Mesodermal cell (in vitro differentiated cells): Measurements from ENCODE around the gene TRPM1.

ENCODE experiments used
- H3K27ac ChIP-seq: 2 replicates; pipeline ENCODE4 v1.7.0; 2013; ENCODE audit warnings: mild to moderate bottlenecking, low read depth, low read length, moderate library complexity; ENCODE audit not compliant: severe bottlenecking
- H3K36me3 ChIP-seq: 2 replicates; pipeline ENCODE4 v1.7.1; 2013; ENCODE audit warnings: mild to moderate bottlenecking, low read length, moderate library complexity; ENCODE audit not compliant: control insufficient read depth, insufficient read depth
- H3K4me1 ChIP-seq: one replicate; pipeline ENCODE4 v1.7.1; 2013; ENCODE audit warnings: mild to moderate bottlenecking, low read length; ENCODE audit not compliant: insufficient read depth, control insufficient read depth, poor library complexity, severe bottlenecking
- H3K4me3 ChIP-seq: 2 replicates; pipeline ENCODE4 v1.7.0; 2013; ENCODE audit warnings: low read length, control low read depth, mild to moderate bottlenecking; ENCODE audit not compliant: insufficient read depth, poor library complexity, severe bottlenecking; ENCODE audit errors: extremely low read depth
- H3K9me3 ChIP-seq: 2 replicates; pipeline ENCODE4 v1.7.1; 2013; ENCODE audit warnings: mild to moderate bottlenecking, low read length, moderate library complexity; ENCODE audit not compliant: control insufficient read depth
- WGBS, 2 experiments: methylation state at CpG; one replicate each; pipeline ENCODE4 v1.1.5; 2013; ENCODE audit warnings: missing lambda C conversion rate in 2 of 2; ENCODE audit not compliant: insufficient coverage in 2 of 2; 5-methylcytosine and 5-hydroxymethylcytosine counted together

Gene TRPM1

DNA sequence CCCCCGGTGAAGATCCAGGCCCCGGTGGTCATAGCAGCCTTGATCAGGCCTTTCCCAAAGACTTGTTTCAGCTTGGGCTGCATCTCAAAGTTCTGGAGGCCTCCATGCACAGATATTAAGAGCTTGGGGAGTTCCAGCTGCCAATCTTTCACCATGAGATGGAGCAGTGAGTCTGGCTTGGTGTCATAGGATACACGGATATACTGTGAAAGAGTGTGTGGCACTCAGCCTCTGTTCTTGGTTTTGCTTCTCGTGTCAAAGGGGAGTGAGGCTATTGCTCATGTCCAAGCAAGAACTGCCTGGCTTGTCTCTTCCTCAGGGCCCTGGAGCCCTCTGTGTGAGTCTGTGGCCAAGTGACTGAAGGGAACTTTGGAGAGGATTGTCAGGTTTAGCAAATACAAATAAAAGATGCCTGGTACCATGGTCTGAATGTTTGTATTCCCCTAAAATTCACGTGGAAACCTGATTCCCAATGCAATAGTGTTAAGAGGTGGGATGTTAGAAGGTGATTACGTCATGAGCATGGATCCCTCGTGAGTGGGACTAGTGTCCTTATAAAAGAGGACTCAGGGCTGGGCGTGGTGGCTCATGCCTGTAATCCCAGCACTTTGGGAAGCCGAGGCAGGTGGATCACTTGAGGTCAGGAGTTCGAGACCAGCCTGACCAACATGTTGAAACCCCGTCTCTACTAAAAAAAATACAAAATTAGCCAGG is 33.5 kb downstream of the TRPM1 start:
- H3K4me3 ChIP-seq = no peak overlapping the region
- WGBS, 2 experiments = 92 to 93% methylated on average over 9 to 11 of the region's 11 CpGs
- no peaks in the 10 kb centered on the region for H3K9me3 ChIP-seq
- no peaks in the 10 kb centered on the region for H3K4me1 ChIP-seq
- H3K27ac ChIP-seq = no peak overlapping the region
- H3K36me3 ChIP-seq = no peaks in the 10 kb centered on the region

DNA sequence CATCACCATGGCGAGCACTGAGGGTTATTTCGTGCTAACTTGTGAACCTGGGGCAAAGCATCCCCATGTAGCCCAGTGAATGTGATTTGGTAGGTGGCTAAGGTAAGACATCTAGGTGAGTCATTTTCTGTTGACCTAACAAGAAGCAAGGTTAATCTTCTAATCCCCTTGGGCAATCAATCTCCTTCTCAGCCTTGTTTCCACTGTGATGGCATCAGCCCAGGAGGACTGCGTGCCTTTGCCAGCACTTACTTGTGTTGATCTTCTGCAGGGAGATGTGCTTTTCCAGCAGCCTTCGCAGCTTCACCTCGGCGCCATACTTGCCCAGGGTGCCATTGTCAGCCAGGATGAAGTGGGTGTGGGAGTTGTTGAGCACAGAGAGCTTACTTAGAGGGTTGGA is 35.7 kb downstream of the TRPM1 start:
- H3K4me1 ChIP-seq = no peaks in the 10 kb centered on the region
- WGBS, 2 experiments = 78 to 88% methylated on average over 6 of the region's 6 CpGs
- H3K27ac ChIP-seq = no peak overlapping the region
- H3K9me3 ChIP-seq = no peaks in the 10 kb centered on the region
- no peaks in the 10 kb centered on the region for H3K36me3 ChIP-seq
- H3K4me3 ChIP-seq = no peak overlapping the region

DNA sequence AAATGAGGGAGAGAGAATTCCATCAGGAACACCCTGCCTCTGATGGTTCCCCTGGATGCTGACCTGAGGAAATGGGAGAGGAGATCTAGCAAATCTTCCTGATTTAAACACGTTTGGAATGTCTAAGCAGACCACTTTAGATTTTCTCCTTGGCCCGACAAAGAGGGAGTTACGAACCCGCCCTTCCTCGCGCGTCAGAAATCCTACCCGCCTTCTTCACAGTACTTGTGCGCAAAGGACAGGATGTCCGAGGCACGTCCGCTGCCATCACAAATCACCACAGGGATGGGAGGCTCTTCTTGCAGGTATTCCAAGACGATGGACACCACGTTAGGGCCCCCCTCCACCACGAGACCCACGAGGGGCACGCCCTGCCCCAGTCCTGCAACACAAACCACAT is 38.6 kb downstream of the TRPM1 start:
- Histone ChIP-seq H3K27ac (no peak overlapping the region), H3K9me3 (no peaks in the 10 kb centered on the region), H3K36me3 (no peaks in the 10 kb centered on the region), H3K4me1 (no peaks in the 10 kb centered on the region), H3K4me3 (no peak overlapping the region)
- 92 to 94% methylated on average over 12 of the region's 17 CpGs for WGBS, 2 experiments

DNA sequence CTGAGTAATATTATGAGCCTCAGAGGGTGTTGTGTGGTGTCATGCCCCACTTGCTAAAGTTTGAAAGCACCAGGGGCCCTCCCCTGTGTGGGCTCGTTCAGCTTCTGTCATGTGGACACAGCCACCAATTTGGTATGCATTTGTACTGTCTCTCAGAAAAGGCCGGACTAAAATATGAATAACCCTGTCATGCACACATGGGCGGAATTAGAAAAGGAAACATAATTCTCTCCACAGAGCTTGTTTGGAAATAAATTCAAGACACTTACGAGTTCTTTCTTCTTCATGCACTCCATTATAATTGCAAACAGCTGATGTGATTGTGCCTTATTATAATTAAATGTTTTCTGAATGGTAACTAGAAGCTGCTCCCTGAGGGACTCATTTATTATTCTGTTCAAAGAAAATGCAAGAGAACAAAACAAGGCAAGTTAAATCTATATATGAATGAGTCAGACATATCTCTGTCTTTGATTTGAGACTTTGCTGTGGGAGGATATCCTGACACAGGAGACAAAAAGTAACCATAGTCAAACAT is 39.1 kb downstream of the TRPM1 start:
- H3K36me3 ChIP-seq = no peaks in the 10 kb centered on the region
- no peak overlapping the region for H3K27ac ChIP-seq
- H3K4me1 ChIP-seq = no peaks in the 10 kb centered on the region
- WGBS, 2 experiments = 92 to 94% methylated on average over 2 to 3 of the region's 4 CpGs
- no peak overlapping the region for H3K4me3 ChIP-seq
- no peaks in the 10 kb centered on the region for H3K9me3 ChIP-seq

DNA sequence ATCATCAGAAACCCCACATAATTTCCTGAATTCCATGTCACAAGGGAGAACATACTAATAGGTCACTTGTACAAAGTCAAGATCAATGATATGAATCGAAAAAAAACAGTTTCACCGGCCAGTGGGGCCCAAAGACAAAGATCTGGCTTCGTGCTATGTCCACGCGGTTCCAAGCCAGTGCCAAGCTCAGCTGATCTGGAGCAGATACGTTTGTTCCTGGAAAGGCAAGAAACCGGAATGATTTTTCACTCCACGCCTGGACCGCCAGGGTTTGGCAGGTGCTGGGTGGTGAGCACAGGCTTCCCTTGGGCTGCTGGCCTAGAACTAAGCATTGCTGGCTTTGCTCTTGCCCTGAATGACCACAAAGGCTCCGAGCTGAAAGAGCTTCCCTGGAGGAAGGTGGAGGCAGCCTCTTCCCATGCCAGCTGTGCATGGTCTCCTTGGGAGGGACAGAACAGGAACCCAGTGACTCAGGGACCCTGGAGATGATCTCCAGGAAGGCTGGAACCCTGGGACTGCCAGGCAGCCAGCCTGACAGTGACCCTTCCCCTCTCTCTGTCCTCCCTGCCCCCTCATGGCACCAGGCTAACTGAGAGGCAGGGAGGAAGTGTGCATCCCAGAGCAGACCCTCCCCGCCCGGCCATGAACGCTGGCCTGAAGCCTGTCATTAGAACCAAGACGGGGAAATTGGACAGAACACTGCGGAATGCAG is 40.9 kb downstream of the TRPM1 start:
- H3K4me3 ChIP-seq = no peak overlapping the region
- H3K9me3 ChIP-seq = no peaks in the 10 kb centered on the region
- H3K36me3 ChIP-seq = no peaks in the 10 kb centered on the region
- H3K27ac ChIP-seq = no peak overlapping the region
- H3K4me1 ChIP-seq = no peaks in the 10 kb centered on the region
- WGBS, 2 experiments = 95% methylated on average over 15 of the region's 15 CpGs

DNA sequence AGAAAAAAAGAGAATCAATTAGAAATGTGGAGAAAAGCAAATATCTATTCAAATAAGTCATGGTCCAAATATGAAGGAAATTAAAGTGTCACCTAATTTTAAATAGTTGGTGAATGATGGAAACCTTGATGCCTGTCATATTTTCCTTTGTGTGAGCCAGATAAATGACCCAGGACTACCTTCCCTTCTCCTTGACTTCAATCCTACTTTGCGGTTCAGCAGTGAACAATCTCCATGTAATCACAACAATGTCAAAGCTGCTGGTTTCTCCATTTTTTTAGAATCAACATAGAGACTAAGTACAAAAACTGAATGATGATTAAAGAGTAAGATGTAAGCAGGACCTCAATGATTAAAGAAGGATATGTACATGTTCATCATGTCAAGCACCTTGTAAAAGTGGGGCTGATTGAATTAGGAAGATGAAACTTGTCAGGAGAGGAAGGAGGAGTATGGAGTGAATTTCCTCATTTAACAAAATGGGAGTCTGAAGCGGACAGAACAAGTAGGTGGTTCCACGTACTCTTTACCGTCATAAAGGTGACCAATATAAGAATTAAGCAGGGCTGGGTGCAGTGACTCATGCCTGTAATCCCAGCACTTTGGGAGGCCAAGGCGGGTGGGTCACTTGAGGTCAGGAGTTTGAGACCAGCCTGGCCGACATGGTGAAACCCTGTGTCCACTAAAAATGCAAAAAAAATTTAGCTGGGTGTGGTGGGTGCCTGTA is 43.1 kb downstream of the TRPM1 start:
- H3K36me3 ChIP-seq = no peaks in the 10 kb centered on the region
- H3K4me3 ChIP-seq = no peak overlapping the region
- H3K4me1 ChIP-seq = no peaks in the 10 kb centered on the region
- no peaks in the 10 kb centered on the region for H3K9me3 ChIP-seq
- H3K27ac ChIP-seq = no peak overlapping the region
- WGBS, 2 experiments = 83 to 98% methylated on average over 4 of the region's 6 CpGs

DNA sequence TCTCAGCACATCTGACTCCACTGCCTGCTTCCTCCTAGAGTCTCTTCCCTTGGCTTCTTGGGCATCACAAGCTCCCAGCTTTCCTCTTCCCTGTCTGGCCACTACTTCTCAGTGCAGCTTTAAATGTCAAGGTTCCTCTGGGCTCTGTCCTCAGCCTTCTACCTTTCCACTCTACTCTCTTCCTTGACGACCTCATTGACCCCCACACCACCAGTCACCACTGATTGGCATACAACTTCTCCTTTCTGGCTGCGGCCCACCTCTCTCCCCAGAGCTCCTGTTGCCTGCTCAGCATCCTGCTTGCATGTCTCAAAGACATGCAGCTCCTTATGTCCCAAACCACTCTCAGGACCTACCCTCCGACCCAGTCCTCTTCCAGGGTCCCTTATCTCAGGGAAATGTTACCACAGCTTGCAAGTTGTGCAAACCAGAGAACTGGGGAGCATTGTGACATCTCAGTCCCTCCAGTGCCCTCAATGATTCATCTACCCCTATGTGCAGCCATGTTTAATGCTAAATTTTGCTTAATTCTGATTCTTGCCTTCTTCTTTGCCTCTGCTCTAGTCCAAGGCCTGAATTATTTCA is 49.9 kb downstream of the TRPM1 start:
- no peak overlapping the region for H3K4me3 ChIP-seq
- 68 to 73% methylated on average over 3 of the region's 3 CpGs for WGBS, 2 experiments

DNA sequence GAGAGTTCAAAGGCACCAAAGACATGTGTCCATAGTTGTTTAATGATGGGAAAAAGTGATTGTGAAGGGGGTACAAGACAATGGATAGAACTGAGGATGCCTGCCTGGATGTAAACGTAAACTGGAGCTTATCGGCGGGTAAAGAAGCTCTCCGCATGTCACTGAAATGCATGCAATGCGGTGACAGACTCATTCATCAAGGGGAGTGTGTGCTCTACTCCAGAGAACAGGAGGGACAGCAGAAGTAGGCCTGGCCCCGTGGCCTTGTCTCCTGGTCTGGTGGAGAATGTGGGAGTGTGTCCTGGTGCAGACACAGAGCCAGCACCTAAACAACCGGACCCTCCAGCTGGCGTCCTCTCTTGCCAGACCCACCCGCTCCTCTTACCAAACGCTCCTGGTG is 50.6 kb downstream of the TRPM1 start:
- WGBS, 2 experiments = 83 to 93% methylated on average over 5 to 6 of the region's 10 CpGs
- H3K4me1 ChIP-seq = no peaks in the 10 kb centered on the region
- no peak overlapping the region for H3K4me3 ChIP-seq
- no peak overlapping the region for H3K27ac ChIP-seq
- no peaks in the 10 kb centered on the region for H3K9me3 ChIP-seq
- H3K36me3 ChIP-seq = no peaks in the 10 kb centered on the region

More for the DNA sequence above, 49.9 kb downstream of the TRPM1 start:
- no peaks in the 10 kb centered on the region for H3K4me1 ChIP-seq
- no peak overlapping the region for H3K27ac ChIP-seq
- H3K36me3 ChIP-seq = no peaks in the 10 kb centered on the region
- H3K9me3 ChIP-seq = no peaks in the 10 kb centered on the region

DNA sequence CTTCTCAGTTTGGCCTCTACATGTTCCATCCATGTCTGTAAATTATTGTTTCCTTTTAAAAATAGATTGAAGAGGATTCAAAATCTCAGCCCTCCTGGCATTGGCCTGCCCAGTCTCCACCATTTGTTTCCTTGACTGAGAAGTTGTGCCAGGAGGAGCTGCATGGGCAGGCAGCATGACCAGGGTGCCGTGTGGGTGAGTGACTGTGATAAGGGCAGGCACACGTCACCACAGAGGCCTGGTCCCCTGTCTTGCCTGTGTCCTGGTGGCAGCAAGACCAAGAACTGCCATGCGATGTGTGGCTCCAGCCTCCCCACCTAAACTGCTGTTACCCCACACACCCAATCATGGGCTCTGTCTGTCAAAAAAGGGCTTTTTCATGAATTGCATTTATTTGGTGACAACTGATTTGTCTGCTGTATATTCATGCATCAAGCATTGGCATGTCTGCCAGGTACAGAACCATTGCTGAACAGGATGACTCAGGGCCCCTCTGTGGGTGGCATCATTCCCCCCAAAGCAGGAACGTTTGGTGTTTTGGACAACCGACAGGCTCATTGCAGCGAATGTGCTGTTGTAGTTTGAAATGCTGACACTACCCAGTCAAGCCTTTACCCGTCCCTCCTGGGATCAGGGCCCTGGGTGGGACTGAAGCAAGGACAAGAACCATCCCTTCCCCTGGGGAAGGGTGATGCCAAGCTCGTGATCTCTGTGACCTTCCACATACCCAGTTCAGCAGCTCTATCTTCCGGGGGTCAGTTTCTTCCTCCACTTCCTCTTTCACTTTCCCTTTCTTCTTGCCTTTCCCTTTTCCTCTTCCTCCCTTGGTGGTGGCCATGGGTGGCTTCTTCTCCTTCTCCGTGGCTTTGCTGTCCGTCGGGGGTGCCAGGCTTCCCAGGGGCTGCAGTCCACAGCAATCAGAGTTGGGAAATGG is 51.6 kb downstream of the TRPM1 start:
- no peaks in the 10 kb centered on the region for H3K9me3 ChIP-seq
- no peak overlapping the region for H3K4me3 ChIP-seq
- no peaks in the 10 kb centered on the region for H3K4me1 ChIP-seq
- H3K36me3 ChIP-seq = no peaks in the 10 kb centered on the region
- 84 to 85% methylated on average over 7 to 9 of the region's 12 CpGs for WGBS, 2 experiments
- no peak overlapping the region for H3K27ac ChIP-seq

DNA sequence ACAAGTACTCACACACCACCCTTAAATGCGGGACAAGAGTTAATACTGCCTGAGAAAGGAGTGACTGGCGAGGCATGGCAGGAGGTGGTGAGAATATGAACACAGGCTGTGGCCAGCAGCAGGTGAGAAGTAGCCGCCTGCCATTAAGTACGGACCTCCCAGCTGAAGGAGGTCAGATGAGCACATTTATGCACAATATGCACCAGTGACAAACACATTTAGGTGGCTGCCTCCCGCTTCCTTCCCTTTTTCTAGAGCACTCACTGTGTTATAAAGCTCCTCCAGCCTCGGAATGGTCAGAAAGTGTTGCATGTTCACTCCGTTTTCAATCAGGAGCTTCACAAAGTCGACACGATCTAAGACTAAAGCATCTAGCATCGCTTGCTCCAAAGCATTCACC is 52.4 kb downstream of the TRPM1 start:
- Histone ChIP-seq H3K4me1 (no peaks in the 10 kb centered on the region), H3K9me3 (no peaks in the 10 kb centered on the region), H3K27ac (no peak overlapping the region), H3K4me3 (no peak overlapping the region), H3K36me3 (no peaks in the 10 kb centered on the region)
- WGBS, 2 experiments = 87 to 91% methylated on average over 8 to 9 of the region's 10 CpGs
